A549 (cell line): ENCODE measurements around the gene ANKRD33B. TPM values are rescaled to one million over a fixed set of nuclear protein-coding genes. Genes with fewer than 3 reads are reported as not detected.

Experiments used
- ATAC-seq, 2 experiments: fragments of 200-7000 bp in 1 of 2; fragments of >200 bp in 1 of 2; cut with Nextera tagmentation in 1 of 2; cut with Tn5 transposase in 1 of 2; 3 replicates each; pipeline versions ENCODE4 v1.8.0 to v1.9.1; 2018 to 2020; ENCODE audit warnings: mild to moderate bottlenecking in 1 of 2, moderate library complexity in 1 of 2
- CTCF ChIA-PET: fragments of 300-600 bp; sonication (Branson Sonifier 250); formaldehyde crosslinking; extraction: SDS; loops from one replicate; lab custom pipeline; 2021; ENCODE audit warnings: antibody characterized with exemption, inconsistent platforms; lab: Yijun Ruan, JAX
- POLR2A ChIA-PET: fragments of 350-600 bp; formaldehyde crosslinking; extraction: SDS; loops from one replicate; lab custom pipeline; 2021; ENCODE audit warnings: antibody characterized with exemption, inconsistent platforms; lab: Yijun Ruan, JAX
- DNase-seq, 2 experiments: peaks; one replicate each; pipeline versions ENCODE4 v3.0.0 to v3.0.0-alpha.2; 2011 to 2016; ENCODE audit warnings: low read depth in 1 of 2, low spot score in 1 of 2
- FAIRE-seq: peaks from 2 replicates; lab custom pipeline; 2011; peaks lifted over from hg19 to GRCh38; lab: Jason Lieb, UNC
- H3K27ac ChIP-seq, 2 experiments: fragments of >200 bp; sonication (Bioruptor Twin); formaldehyde crosslinking; 3 replicates each; pipeline ENCODE4 v1.5.1; 2016 to 2017
- H3K4me1 ChIP-seq: fragments of >200 bp; sonication (Bioruptor Twin); formaldehyde crosslinking; 3 replicates; pipeline ENCODE4 v1.6.1; 2016
- H3K4me2 ChIP-seq: fragments of >200 bp; sonication (Bioruptor Twin); formaldehyde crosslinking; 3 replicates; pipeline ENCODE4 v1.6.1; 2016
- H3K4me3 ChIP-seq: fragments of >200 bp; sonication (Bioruptor Twin); formaldehyde crosslinking; 3 replicates; pipeline ENCODE4 v1.5.1; 2016
- H3K9me3 ChIP-seq: fragments of >200 bp; sonication (Bioruptor Twin); formaldehyde crosslinking; 3 replicates; pipeline ENCODE4 v1.6.1; 2016
- BHLHE40 ChIP-seq: IDR thresholded peaks from 2 replicates; pipeline ENCODE4 v1.6.1; 2012; ENCODE audit warnings: low read depth, low read length, inconsistent platforms
- CBX2 ChIP-seq: fragments of 200-600 bp; sonication (generic); IDR thresholded peaks from 2 replicates; pipeline ENCODE4 v1.6.1; 2016; ENCODE audit warnings: low read depth, mild to moderate bottlenecking, borderline replicate concordance
- CEBPB ChIP-seq, 2 experiments: fragments of >200 bp in 1 of 2; sonication (Bioruptor Twin) in 1 of 2; formaldehyde crosslinking in 1 of 2; IDR thresholded peaks; 2 replicates each; pipeline ENCODE4 v1.6.1; 2012 to 2016
- CHD2 ChIP-seq: fragments of 150-350 bp; IDR thresholded peaks from 2 replicates; pipeline ENCODE4 v1.6.1; 2014; ENCODE audit warnings: low read length; ENCODE audit not compliant: partially characterized antibody
- EHF ChIP-seq: fragments of 250-450 bp; sonication (Bioruptor Pico); IDR thresholded peaks from 2 replicates; pipeline ENCODE4 v1.5.0; 2020; ENCODE audit warnings: mild to moderate bottlenecking
- EHMT2 ChIP-seq: fragments of 200-600 bp; sonication (generic); IDR thresholded peaks from 2 replicates; pipeline ENCODE4 v1.6.1; 2016; ENCODE audit warnings: antibody characterized with exemption, low read depth, mild to moderate bottlenecking, moderate library complexity
- EP300 ChIP-seq, 2 experiments: fragments of >200 bp; sonication (Bioruptor Twin); formaldehyde crosslinking; IDR thresholded peaks; 2 replicates in 1 of 2; 3 replicates in 1 of 2; pipeline ENCODE4 v1.6.1; 2016 to 2017
- HES2 ChIP-seq: fragments of >200 bp; sonication (Bioruptor Twin); formaldehyde crosslinking; IDR thresholded peaks from 2 replicates; pipeline ENCODE4 v1.6.1; 2016
- HOXB5 ChIP-seq: fragments of 250-450 bp; sonication (Bioruptor Pico); IDR thresholded peaks from 2 replicates; pipeline ENCODE4 v1.5.0; 2020; ENCODE audit warnings: mild to moderate bottlenecking, moderate library complexity
- JUNB ChIP-seq: fragments of >200 bp; sonication (Bioruptor Twin); formaldehyde crosslinking; IDR thresholded peaks from 2 replicates; pipeline ENCODE4 v1.6.1; 2016
- MAFK ChIP-seq: fragments of 450-650 bp; IDR thresholded peaks from 2 replicates; pipeline ENCODE4 v1.6.1; 2014; ENCODE audit not compliant: partially characterized antibody
- MYC ChIP-seq: IDR thresholded peaks from 2 replicates; pipeline ENCODE4 v1.6.1; 2012; ENCODE audit warnings: mild to moderate bottlenecking, inconsistent platforms, low read length, improper control_type of control experiment, borderline replicate concordance
- NR3C1 ChIP-seq: fragments of >200 bp; sonication (Bioruptor Twin); formaldehyde crosslinking; IDR thresholded peaks from 3 replicates; pipeline ENCODE4 v1.6.1; 2017
- RCOR1 ChIP-seq: fragments of 150-350 bp; IDR thresholded peaks from 2 replicates; pipeline ENCODE4 v1.6.1; 2014; ENCODE audit warnings: antibody characterized with exemption, low read length, low read depth
- REST ChIP-seq: fragments of 200-600 bp; sonication (generic); IDR thresholded peaks from 2 replicates; pipeline ENCODE4 v1.6.1; 2016; ENCODE audit warnings: antibody characterized with exemption, mild to moderate bottlenecking, moderate library complexity
- SREBF2 ChIP-seq: fragments of 450-650 bp; IDR thresholded peaks from 2 replicates; pipeline ENCODE4 v1.6.1; 2014; ENCODE audit warnings: mild to moderate bottlenecking, moderate library complexity
- TP53 ChIP-seq: fragments of 250-450 bp; sonication (Bioruptor Pico); IDR thresholded peaks from 2 replicates; pipeline ENCODE4 v1.5.0; 2021; ENCODE audit warnings: mild to moderate bottlenecking, moderate library complexity
- ZFP36 ChIP-seq: fragments of 450-650 bp; IDR thresholded peaks from 2 replicates; pipeline ENCODE4 v1.6.1; 2014; ENCODE audit warnings: borderline replicate concordance; ENCODE audit not compliant: partially characterized antibody
- ZNF302 ChIP-seq: fragments of 250-450 bp; sonication (Bioruptor Pico); IDR thresholded peaks from 2 replicates; pipeline ENCODE4 v1.9.0; 2021; ENCODE audit warnings: inconsistent platforms, mild to moderate bottlenecking, moderate library complexity
- WGBS: methylation state at CpG from one replicate; pipeline ENCODE4 v1.1.6; 2017; ENCODE audit errors: missing lambda C conversion rate; 5-methylcytosine and 5-hydroxymethylcytosine counted together
- polyA plus RNA-seq, 4 experiments: library from polyadenylated mRNA; depleted of rRNA in 3 of 4; stranded (reverse); fragments of >200 nt; fragmentation: RNase III in 1 of 4; extraction: RNeasy Plus Mini Kit Qiagen cat#74134 plus additional on column Dnase treatment in 1 of 4; gene quantifications; 2 replicates in 3 of 4; 3 replicates in 1 of 4; pipeline ENCODE4 v1.2.3, GENCODE V29; 2011 to 2017
- TF ChIP-seq, protein P1 (sequence below): fragments of 250-450 bp; sonication (Bioruptor Pico); IDR thresholded peaks from 2 replicates; pipeline ENCODE4 v1.5.0; 2021; ENCODE audit warnings: mild to moderate bottlenecking, moderate library complexity, borderline replicate concordance
- TF ChIP-seq, protein P2 (sequence below): fragments of >200 bp; sonication (Bioruptor Twin); formaldehyde crosslinking; IDR thresholded peaks from 3 replicates; pipeline ENCODE4 v1.6.1; 2016
- TF ChIP-seq, protein P3 (sequence below): IDR thresholded peaks from 2 replicates; pipeline ENCODE4 v1.6.1; 2012
- TF ChIP-seq, protein P4 (sequence below): fragments of 250-450 bp; sonication (Bioruptor Pico); IDR thresholded peaks from 2 replicates; pipeline ENCODE4 v1.5.0; 2020; ENCODE audit warnings: low read depth, mild to moderate bottlenecking, moderate library complexity

ANKRD33B gene
- polyA plus RNA-seq, 2 of the 4 experiments (the other 2 are of a cell fraction), result 4.0 to 6.9 TPM

GRCh38 chr5:10518347-10518746, 45.5 kb upstream of the ANKRD33B start (continued):
- TF ChIP-seq, protein P1, sequence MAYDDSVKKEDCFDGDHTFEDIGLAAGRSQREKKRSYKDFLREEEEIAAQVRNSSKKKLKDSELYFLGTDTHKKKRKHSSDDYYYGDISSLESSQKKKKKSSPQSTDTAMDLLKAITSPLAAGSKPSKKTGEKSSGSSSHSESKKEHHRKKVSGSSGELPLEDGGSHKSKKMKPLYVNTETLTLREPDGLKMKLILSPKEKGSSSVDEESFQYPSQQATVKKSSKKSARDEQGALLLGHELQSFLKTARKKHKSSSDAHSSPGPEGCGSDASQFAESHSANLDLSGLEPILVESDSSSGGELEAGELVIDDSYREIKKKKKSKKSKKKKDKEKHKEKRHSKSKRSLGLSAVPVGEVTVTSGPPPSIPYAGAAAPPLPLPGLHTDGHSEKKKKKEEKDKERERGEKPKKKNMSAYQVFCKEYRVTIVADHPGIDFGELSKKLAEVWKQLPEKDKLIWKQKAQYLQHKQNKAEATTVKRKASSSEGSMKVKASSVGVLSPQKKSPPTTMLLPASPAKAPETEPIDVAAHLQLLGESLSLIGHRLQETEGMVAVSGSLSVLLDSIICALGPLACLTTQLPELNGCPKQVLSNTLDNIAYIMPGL, result no peak
- TF ChIP-seq NR3C1 (no peak), ZNF302 (CRISPR knock-in tag) (no peak), MAFK (no peak), REST (no peak)

GRCh38 chr5:10519729-10520128, 44.1 kb upstream of the ANKRD33B start:
- H3K9me3 ChIP-seq, result peaks cover 17% of the 10 kb centered on the region
- H3K4me3 ChIP-seq, result no peak overlapping the region
- peak overlapping the region in 1 of 2 experiments; percentile 56; a peak in 3 of 6 replicates for H3K27ac ChIP-seq
- FAIRE-seq (no peak), DNase-seq (no peak), ATAC-seq (no peak)
- WGBS, result 85% methylated on average over 7 of the region's 7 CpGs
- no peak overlapping the region for H3K4me2 ChIP-seq
- ChIA-PET CTCF (interaction anchor here (0.7 to 1.4 kb wide), 4 partner anchors 21 to 109 kb away, joined by 3 read pairs; no protein-coding TSS in a partner anchor), POLR2A (interaction anchor here (0.6 kb wide), 1 partner anchor 8 kb away, joined by 3 read pairs; no protein-coding TSS in a partner anchor)
- TF ChIP-seq TP53 (CRISPR knock-in tag) (no peak), CEBPB (IDR thresholded peaks at IDR 0.05) (no peak), CHD2 (no peak), RCOR1 (no peak), EP300 (IDR thresholded peaks at IDR 0.05) (no peak), MAFK (no peak), ZFP36 (no peak), CBX2 (no peak), MYC (no peak), SREBF2 (no peak), BHLHE40 (no peak), EHMT2 (no peak), JUNB (no peak), HOXB5 (no peak), EHF (no peak), HES2 (no peak)
- TF ChIP-seq, protein P1, result no peak
- TF ChIP-seq, protein P2, sequence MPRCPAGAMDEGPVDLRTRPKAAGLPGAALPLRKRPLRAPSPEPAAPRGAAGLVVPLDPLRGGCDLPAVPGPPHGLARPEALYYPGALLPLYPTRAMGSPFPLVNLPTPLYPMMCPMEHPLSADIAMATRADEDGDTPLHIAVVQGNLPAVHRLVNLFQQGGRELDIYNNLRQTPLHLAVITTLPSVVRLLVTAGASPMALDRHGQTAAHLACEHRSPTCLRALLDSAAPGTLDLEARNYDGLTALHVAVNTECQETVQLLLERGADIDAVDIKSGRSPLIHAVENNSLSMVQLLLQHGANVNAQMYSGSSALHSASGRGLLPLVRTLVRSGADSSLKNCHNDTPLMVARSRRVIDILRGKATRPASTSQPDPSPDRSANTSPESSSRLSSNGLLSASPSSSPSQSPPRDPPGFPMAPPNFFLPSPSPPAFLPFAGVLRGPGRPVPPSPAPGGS, result no peak
- TF ChIP-seq, protein P3, sequence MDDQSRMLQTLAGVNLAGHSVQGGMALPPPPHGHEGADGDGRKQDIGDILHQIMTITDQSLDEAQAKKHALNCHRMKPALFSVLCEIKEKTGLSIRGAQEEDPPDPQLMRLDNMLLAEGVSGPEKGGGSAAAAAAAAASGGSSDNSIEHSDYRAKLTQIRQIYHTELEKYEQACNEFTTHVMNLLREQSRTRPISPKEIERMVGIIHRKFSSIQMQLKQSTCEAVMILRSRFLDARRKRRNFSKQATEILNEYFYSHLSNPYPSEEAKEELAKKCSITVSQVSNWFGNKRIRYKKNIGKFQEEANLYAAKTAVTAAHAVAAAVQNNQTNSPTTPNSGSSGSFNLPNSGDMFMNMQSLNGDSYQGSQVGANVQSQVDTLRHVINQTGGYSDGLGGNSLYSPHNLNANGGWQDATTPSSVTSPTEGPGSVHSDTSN, result no peak
- TF ChIP-seq, protein P4, sequence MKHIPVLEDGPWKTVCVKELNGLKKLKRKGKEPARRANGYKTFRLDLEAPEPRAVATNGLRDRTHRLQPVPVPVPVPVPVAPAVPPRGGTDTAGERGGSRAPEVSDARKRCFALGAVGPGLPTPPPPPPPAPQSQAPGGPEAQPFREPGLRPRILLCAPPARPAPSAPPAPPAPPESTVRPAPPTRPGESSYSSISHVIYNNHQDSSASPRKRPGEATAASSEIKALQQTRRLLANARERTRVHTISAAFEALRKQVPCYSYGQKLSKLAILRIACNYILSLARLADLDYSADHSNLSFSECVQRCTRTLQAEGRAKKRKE (CRISPR knock-in tag), result no peak
- peaks cover 20% of the 10 kb centered on the region for H3K4me1 ChIP-seq
